Keratinocyte (primary cell): ENCODE data around the gene FPR1. TPM values are rescaled to one million over a fixed set of nuclear protein-coding genes. Genes with fewer than 3 reads are reported as not detected.

ENCODE experiments used
- DNase-seq: peaks from one replicate; pipeline ENCODE4 v3.0.0-alpha.2; 2011; ENCODE audit warnings: low read depth, missing footprints, low spot score
- FAIRE-seq: peaks from 2 replicates; lab custom pipeline; 2011; peaks lifted over from hg19 to GRCh38; lab: Jason Lieb, UNC
- H2AFZ ChIP-seq: 2 replicates; pipeline ENCODE4 v1.6.0; 2012; ENCODE audit warnings: low read length, control low read depth, inconsistent platforms; ENCODE audit not compliant: control insufficient read depth
- H3K27ac ChIP-seq: 2 replicates; pipeline ENCODE4 v1.5.1; 2011; ENCODE audit warnings: low read length; ENCODE audit not compliant: control insufficient read depth, insufficient read depth
- H3K27me3 ChIP-seq: 3 replicates; pipeline ENCODE4 v1.6.0; 2011; ENCODE audit warnings: low read length; ENCODE audit not compliant: control insufficient read depth, insufficient read depth; ENCODE audit errors: extremely low read depth
- H3K36me3 ChIP-seq, 2 experiments: 2 replicates in 1 of 2; 3 replicates in 1 of 2; pipeline ENCODE4 v1.5.1; 2011; ENCODE audit warnings: low read length in 2 of 2, mild to moderate bottlenecking in 1 of 2; ENCODE audit not compliant: control insufficient read depth in 2 of 2, insufficient read depth in 2 of 2; ENCODE audit errors: extremely low read depth in 1 of 2
- H3K4me1 ChIP-seq: 3 replicates; pipeline ENCODE4 v1.5.1; 2011; ENCODE audit warnings: low read length; ENCODE audit not compliant: control insufficient read depth, insufficient read depth; ENCODE audit errors: extremely low read depth
- H3K4me2 ChIP-seq: 3 replicates; pipeline ENCODE4 v1.6.0; 2011; ENCODE audit warnings: low read depth, low read length; ENCODE audit not compliant: control insufficient read depth, insufficient read depth; ENCODE audit errors: extremely low read depth
- H3K4me3 ChIP-seq, 3 experiments: fragments of 200-600 bp in 1 of 3; sonication (generic) in 1 of 3; 2 replicates in 2 of 3; 3 replicates in 1 of 3; pipeline ENCODE4 v1.5.1; 2011 to 2016; ENCODE audit warnings: low read length in 3 of 3, mild to moderate bottlenecking in 3 of 3, control low read depth in 2 of 3, inconsistent platforms in 1 of 3, low read depth in 1 of 3, mixed read lengths in 1 of 3, mixed run types in 1 of 3, moderate library complexity in 1 of 3; ENCODE audit not compliant: control insufficient read depth in 2 of 3, insufficient read depth in 2 of 3; ENCODE audit errors: extremely low read depth in 1 of 3
- H3K79me2 ChIP-seq: 2 replicates; pipeline ENCODE4 v1.6.0; 2012; ENCODE audit warnings: low read length; ENCODE audit not compliant: control insufficient read depth, insufficient read depth
- H3K9ac ChIP-seq: 3 replicates; pipeline ENCODE4 v1.6.0; 2011; ENCODE audit warnings: low read length; ENCODE audit not compliant: control insufficient read depth, insufficient read depth; ENCODE audit errors: extremely low read depth
- H3K9me1 ChIP-seq: 3 replicates; pipeline ENCODE4 v1.6.0; 2011; ENCODE audit warnings: low read length; ENCODE audit not compliant: control insufficient read depth, insufficient read depth; ENCODE audit errors: extremely low read depth
- H3K9me3 ChIP-seq: 2 replicates; pipeline ENCODE4 v1.5.1; 2012; ENCODE audit warnings: low read depth, low read length; ENCODE audit not compliant: control insufficient read depth
- H4K20me1 ChIP-seq: 3 replicates; pipeline ENCODE4 v1.6.0; 2011; ENCODE audit warnings: low read length; ENCODE audit not compliant: control insufficient read depth, insufficient read depth; ENCODE audit errors: extremely low read depth
- CTCF ChIP-seq, 3 experiments: IDR thresholded peaks in 1 of 3; conservative IDR thresholded peaks in 1 of 3; optimal IDR thresholded peaks in 1 of 3; 2 replicates in 2 of 3; 3 replicates in 1 of 3; pipeline versions ENCODE3 to v1.5.1; 2011; ENCODE audit warnings: low read length in 3 of 3, mild to moderate bottlenecking in 3 of 3, moderate library complexity in 2 of 3, control low read depth in 1 of 3, inconsistent platforms in 1 of 3; ENCODE audit not compliant: insufficient read depth in 2 of 3; ENCODE audit errors: extremely low read depth in 1 of 3
- EZH2 ChIP-seq: IDR thresholded peaks from one replicate; pipeline ENCODE4 v1.6.1; 2012; ENCODE audit warnings: inconsistent platforms, mild to moderate bottlenecking, low read length, moderate library complexity
- dilution Hi-C: fragments of 300-500 bp; cut with MboI; formaldehyde crosslinking; loops from one replicate; pipeline ENCODE4 v1.7.0; 2020; ENCODE audit warnings: low sequenced_read_pairs; ENCODE audit not compliant: extremely low pct_ligation_motif_present
- polyA plus RNA-seq, 5 experiments: library from polyadenylated mRNA; depleted of rRNA in 3 of 5; stranded (reverse) in 3 of 5; stranded (forward) in 1 of 5; unstranded in 1 of 5; fragments of >200 nt; gene quantifications; 1 replicate in 1 of 5; 2 replicates in 3 of 5; 3 replicates in 1 of 5; pipeline versions ENCODE4 v1.2.1 to v1.2.3, GENCODE V29; 2011 to 2012; ENCODE audit warnings: missing spikeins in 2 of 5, low read depth in 1 of 5, low replicate concordance in 1 of 5

FPR1 gene
- polyA plus RNA-seq, 1 donor (not counting 4 experiments of a cell fraction or from before 2014, with no cell fraction given), result 2.4 TPM

GRCh38 chr19:51719251-51719988 is 32.3 kb downstream of the FPR1 start:
- Histone ChIP-seq H3K4me1 (peaks cover 4% of the 10 kb centered on the region), H3K9ac (no peak overlapping the region), H2AFZ (no peak overlapping the region), H3K27ac (no peak overlapping the region), H3K4me2 (no peak overlapping the region), H3K4me3 (no peak overlapping the region), H4K20me1 (no peaks in the 10 kb centered on the region), H3K79me2 (no peaks in the 10 kb centered on the region), H3K36me3 (no peaks in the 10 kb centered on the region), H3K9me3 (no peaks in the 10 kb centered on the region), H3K27me3 (peaks cover 23% of the 10 kb centered on the region), H3K9me1 (no peaks in the 10 kb centered on the region)
- dilution Hi-C loops, result no loop called here
- TF ChIP-seq EZH2, result no peak
- TF ChIP-seq CTCF (optimal IDR thresholded peaks at IDR 0.05 in 1 of 3, IDR thresholded peaks at IDR 0.05 in 1 of 3, conservative IDR thresholded peaks at IDR 0.05 in 1 of 3; ENCODE audit: extremely low read depth in 1 of 3, insufficient read depth in 2 of 3, low read length in 3 of 3), result no peak
- DNase-seq, result no peak
- FAIRE-seq, result no peak

- Histone ChIP-seq H3K27ac (no peak overlapping the region), H3K4me2 (no peak overlapping the region), H3K36me3 (no peaks in the 10 kb centered on the region), H3K4me3 (no peak overlapping the region), H3K9me3 (no peaks in the 10 kb centered on the region), H4K20me1 (no peaks in the 10 kb centered on the region), H3K27me3 (peaks cover 8% of the 10 kb centered on the region), H3K4me1 (no peaks in the 10 kb centered on the region), H3K79me2 (no peaks in the 10 kb centered on the region), H2AFZ (no peak overlapping the region), H3K9me1 (no peaks in the 10 kb centered on the region), H3K9ac (no peak overlapping the region)
- no peak for DNase-seq
- dilution Hi-C loops, result no loop called here
- no peak for FAIRE-seq
- TF ChIP-seq CTCF (optimal IDR thresholded peaks at IDR 0.05 in 1 of 3, IDR thresholded peaks at IDR 0.05 in 1 of 3, conservative IDR thresholded peaks at IDR 0.05 in 1 of 3; ENCODE audit: extremely low read depth in 1 of 3, insufficient read depth in 2 of 3, low read length in 3 of 3), result no peak
- no peak for TF ChIP-seq EZH2
Observed at GRCh38 chr19:51716925-51717324, 34.8 kb downstream of the FPR1 start.
